22Rv1 (cell line): ENCODE measurements around the gene C5orf24.
"Not testable (repeated sequence)": the region's sequence is repeated elsewhere in the genome, so short reads cannot be mapped to it uniquely, and the experiment has no call there.

ENCODE experiments used
- H3K27ac ChIP-seq: fragments of 450-650 bp; 2 replicates; pipeline ENCODE4 v1.5.1; 2017
- ZFX ChIP-seq: fragments of 450-650 bp; IDR thresholded peaks from 2 replicates; pipeline ENCODE4 v1.6.1; 2017; ENCODE audit warnings: antibody characterized with exemption, borderline replicate concordance
- TF ChIP-seq, protein P1 (sequence below): fragments of 450-650 bp; IDR thresholded peaks from 2 replicates; pipeline ENCODE4 v1.5.1; 2017; ENCODE audit warnings: mild to moderate bottlenecking

Gene C5orf24

DNA sequence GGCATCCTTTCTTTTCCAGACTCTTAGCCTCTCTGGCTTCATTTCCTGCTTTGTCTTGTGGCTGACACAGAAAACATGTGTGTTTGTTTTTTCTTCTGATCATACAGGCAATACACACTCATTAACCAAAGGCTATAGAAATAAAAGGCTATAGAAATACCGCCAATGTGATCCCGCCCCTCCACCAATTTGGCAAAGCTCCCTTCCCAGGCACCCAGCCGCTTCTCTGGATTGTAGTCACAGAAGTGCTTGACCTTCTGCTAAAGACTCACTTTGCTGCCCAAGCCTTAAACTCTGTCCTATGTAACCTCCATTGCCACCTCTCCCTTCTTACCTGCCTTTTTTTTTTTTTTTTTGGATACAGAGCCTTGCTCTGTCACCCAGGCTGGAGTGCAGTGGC, 33.7 kb downstream of the C5orf24 start:
- no peak overlapping the region for H3K27ac ChIP-seq

DNA sequence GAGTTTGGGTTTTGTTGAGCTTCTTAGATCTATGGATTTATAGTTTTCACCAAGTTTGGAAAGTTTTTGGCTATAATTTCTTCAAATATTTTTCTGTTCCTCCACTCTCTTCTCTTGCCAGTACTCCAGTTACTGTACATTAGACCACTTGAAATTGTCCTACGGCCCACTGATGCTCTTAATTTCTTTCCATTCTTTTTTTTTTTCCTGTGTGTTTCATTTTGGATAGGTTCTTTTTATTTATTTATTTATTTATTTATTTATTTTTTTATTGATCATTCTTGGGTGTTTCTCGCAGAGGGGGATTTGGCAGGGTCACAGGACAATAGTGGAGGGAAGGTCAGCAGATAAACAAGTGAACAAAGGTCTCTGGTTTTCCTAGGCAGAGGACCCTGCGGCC, 35.2 kb downstream of the C5orf24 start:
- not testable (repeated sequence) for H3K27ac ChIP-seq

More for the DNA sequence above, 33.7 kb downstream of the C5orf24 start:
- TF ChIP-seq, protein P1, sequence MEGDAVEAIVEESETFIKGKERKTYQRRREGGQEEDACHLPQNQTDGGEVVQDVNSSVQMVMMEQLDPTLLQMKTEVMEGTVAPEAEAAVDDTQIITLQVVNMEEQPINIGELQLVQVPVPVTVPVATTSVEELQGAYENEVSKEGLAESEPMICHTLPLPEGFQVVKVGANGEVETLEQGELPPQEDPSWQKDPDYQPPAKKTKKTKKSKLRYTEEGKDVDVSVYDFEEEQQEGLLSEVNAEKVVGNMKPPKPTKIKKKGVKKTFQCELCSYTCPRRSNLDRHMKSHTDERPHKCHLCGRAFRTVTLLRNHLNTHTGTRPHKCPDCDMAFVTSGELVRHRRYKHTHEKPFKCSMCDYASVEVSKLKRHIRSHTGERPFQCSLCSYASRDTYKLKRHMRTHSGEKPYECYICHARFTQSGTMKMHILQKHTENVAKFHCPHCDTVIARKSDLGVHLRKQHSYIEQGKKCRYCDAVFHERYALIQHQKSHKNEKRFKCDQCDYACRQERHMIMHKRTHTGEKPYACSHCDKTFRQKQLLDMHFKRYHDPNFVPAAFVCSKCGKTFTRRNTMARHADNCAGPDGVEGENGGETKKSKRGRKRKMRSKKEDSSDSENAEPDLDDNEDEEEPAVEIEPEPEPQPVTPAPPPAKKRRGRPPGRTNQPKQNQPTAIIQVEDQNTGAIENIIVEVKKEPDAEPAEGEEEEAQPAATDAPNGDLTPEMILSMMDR = no peak
- no peak for TF ChIP-seq ZFX

DNA sequence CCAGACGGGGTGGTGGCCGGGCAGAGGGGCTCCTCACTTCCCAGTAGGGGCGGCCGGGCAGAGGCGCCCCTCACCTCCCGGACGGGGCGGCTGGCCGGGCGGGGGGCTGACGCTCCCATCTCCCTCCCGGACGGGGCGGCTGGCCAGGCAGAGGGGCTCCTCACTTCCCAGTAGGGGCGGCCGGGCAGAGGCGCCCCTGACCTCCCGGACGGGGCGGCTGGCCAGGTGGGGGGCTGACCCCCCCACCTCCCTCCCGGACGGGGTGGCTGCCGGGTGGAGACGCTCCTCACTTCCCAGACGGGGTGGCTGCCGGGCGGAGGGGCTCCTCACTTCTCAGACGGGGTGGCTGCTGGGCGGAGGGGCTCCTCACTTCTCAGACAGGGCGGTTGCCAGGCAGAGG, 35.9 kb downstream of the C5orf24 start:
- not testable (repeated sequence) for H3K27ac ChIP-seq

DNA sequence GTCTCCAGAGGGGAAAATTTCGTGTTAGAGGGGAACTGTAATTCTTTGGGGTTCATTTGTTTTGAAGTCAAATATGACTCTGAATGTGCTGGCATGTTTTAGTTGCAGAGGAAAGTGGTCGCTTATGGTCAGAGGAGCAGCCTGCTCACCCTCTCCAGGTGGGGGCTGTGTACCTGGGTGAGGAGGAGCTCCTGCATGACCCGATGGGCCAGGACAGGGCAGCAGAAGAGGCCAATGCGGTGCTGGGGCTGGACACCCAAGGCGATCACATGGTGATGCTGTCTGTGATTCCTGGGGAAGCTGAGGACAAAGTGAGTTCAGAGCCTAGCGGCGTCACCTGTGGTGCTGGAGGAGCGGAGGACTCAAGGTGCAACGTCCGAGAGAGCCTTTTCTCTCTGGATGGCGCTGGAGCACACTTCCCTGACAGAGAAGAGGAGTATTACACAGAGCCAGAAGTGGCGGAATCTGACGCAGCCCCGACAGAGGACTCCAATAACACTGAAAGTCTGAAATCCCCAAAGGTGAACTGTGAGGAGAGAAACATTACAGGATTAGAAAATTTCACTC, 41.9 kb downstream of the C5orf24 start:
- TF ChIP-seq, protein P1 = no peak
- no peak for TF ChIP-seq ZFX
- H3K27ac ChIP-seq = no peak overlapping the region

DNA sequence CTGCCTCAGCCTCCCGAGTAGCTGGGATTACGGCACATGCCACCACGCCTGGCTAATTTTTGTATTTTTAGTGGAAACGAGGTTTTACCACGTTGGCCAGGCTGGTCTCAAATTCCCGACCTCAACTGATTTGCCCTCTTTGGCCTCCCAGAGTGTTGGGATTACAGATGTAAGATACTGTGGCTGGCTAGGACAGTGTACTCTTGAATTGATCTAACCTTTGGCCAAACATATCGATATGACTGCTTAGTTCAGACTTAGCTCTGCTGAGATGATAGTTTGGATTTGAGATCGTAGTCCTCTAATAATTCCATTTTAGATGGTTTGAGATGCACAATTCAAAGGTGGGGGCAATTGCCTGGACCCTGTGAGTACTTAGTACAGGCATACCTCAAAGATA, 43.6 kb downstream of the C5orf24 start:
- H3K27ac ChIP-seq = no peak overlapping the region
- no peak for TF ChIP-seq ZFX
- TF ChIP-seq, protein P1 = no peak

DNA sequence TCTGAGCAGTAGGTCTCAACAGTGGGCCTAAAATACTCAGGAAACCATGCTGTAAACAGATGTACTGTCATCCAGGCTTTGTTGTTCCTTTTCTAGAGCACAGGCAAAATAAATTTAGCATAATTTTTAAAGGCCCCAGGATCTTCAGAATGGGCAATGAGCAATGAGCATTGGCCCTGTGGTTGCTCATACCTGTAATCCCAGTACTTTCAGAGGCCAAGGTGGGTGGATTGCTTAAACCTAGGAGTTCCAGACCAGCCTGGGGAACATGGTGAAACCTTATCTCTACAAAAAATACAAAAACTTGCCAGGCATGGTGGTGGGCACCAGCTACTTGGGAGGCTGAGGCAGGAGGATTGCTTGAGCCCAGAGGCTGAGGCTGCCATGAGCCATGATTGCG, 45.7 kb downstream of the C5orf24 start:
- H3K27ac ChIP-seq = no peak overlapping the region
- TF ChIP-seq, protein P1 = no peak
- no peak for TF ChIP-seq ZFX

DNA sequence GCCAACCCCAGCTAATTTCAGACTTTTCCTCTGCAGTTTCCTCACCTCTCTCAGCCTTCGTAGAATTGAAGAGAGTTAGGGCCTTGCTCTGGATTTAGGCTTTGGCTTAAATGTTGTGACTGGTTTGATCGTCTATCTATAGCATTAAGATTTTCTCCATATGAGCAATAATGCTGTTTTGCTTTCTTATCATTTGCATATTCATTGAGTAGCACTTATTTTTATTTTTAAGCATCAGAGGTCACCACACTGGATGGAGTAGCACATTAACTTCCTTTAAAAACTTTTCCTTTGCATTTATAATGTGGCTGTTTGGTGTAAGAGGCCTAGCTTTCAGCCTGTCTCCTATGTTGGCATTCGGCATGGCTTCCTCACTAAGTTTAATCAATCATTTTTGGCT, 46.5 kb downstream of the C5orf24 start:
- TF ChIP-seq, protein P1 = no peak
- TF ChIP-seq ZFX = no peak
- no peak overlapping the region for H3K27ac ChIP-seq

DNA sequence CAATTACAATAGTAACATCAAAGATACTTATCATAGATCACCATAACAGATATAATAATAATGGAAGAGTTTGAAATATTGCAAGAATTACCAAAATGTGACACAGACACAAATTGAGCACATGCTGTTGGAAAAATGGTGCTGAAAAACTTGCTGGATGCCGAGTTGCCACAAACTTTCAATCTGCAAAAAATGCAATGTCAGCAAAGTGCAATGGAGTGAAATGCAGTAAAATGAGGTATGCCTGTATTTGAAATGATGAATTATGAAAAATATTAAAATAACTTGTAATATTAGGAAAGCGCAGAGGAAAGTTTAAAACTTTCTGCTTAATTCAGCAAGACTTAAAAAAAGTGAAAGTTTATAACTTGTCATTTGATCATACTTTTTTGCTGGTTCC, 47.2 kb downstream of the C5orf24 start:
- H3K27ac ChIP-seq = no peak overlapping the region
- TF ChIP-seq ZFX = no peak
- TF ChIP-seq, protein P1 = no peak
